ENCODE data around the gene WDR88. TPM values are rescaled to one million over a fixed set of nuclear protein-coding genes. Genes with fewer than 3 reads are reported as not detected.
A peak's percentile ranks its signal among the peaks of the same experiment; 100 is the strongest.

WDR88 gene
- total and polyA plus RNA-seq, 2 of the 4 experiments (the other 2 are of a cell fraction) = not detected

DNA sequence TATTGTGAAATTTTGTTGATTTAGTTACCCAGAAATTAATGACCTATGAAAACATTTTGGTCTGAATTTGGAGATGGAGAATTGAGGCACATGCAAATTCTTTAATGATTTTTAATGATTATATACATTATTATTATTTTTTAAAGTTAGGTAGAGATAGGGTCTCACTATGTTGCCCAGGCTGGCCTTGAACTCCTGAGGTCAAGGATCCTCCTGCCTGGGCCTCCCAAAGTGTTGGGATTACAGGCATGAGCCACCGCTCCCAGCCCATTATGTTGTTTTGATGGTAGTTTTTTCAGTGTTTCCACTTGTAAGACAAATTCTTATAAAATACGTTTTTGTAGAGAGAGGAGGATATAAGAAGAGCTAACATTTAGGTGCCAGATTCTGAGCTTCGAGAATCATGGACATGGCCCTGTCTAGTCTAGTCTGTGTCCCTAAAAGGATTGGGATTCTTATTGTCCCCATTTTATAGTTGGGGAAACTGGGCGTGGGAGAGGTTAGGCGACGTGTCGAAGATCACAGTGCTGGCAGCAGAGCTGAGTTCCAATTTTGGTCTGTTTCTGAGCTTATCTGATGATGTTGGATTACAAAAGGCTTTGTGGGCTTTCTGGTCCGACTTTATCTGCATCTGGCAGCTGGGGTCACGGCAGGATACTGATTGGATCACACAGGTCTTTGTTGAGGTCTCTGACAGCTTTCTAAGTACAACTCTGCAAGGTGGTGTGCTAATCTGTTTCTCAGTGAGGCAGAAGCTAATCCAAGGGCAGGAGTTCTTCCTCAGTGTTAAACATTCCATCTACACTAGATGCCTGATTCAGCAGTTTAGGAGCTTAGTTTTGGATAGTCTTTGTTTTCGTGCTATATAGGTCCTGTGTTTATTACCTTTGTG, 7.5 kb upstream of the WDR88 start:
- H3K9me1 ChIP-seq (ENCODE audit: insufficient read depth, low read length) = no peaks in the 10 kb centered on the region
- H2AFZ ChIP-seq (replicated peaks; ENCODE audit: low read length, poor library complexity) = no peak overlapping the region
- no peak overlapping the region for H2BK120ac ChIP-seq (ENCODE audit: low read depth, low read length)
- H3K9ac ChIP-seq (ENCODE audit: low read depth, low read length) = no peak overlapping the region
- H4K5ac ChIP-seq (ENCODE audit: low read depth, low read length) = no peak overlapping the region
- H3K27me3 ChIP-seq (ENCODE audit: control insufficient read depth, insufficient read depth, low read length) = no peaks in the 10 kb centered on the region
- no peak overlapping the region for H3K27ac ChIP-seq (ENCODE audit: insufficient read depth, low read length)
- no TSS peak for BruUV-seq (replicated peaks)
- H2BK20ac ChIP-seq (ENCODE audit: low read depth, low read length) = no peak overlapping the region
- TF ChIP-seq MAZ (IDR thresholded peaks at IDR 0.05; ENCODE audit: borderline replicate concordance, low read depth, low read length) (no peak), CHD1 (IDR thresholded peaks at IDR 0.05; ENCODE audit: low read depth, low read length) (no peak), NFE2L2 (IDR thresholded peaks at IDR 0.05; ENCODE audit: low read depth, low read length) (no peak), BHLHE40 (IDR thresholded peaks at IDR 0.05; ENCODE audit: low read depth, low read length) (no peak), RFX5 (IDR thresholded peaks at IDR 0.05; ENCODE audit: low read depth, low read length) (no peak), RCOR1 (IDR thresholded peaks at IDR 0.05; ENCODE audit: insufficient replicate concordance, low read length) (no peak), CEBPB (IDR thresholded peaks at IDR 0.05; ENCODE audit: low read depth, low read length) (no peak), POLR2A (IDR thresholded peaks at IDR 0.05; ENCODE audit: low read depth, low read length) (no peak)
- TF ChIP-seq, protein P1, sequence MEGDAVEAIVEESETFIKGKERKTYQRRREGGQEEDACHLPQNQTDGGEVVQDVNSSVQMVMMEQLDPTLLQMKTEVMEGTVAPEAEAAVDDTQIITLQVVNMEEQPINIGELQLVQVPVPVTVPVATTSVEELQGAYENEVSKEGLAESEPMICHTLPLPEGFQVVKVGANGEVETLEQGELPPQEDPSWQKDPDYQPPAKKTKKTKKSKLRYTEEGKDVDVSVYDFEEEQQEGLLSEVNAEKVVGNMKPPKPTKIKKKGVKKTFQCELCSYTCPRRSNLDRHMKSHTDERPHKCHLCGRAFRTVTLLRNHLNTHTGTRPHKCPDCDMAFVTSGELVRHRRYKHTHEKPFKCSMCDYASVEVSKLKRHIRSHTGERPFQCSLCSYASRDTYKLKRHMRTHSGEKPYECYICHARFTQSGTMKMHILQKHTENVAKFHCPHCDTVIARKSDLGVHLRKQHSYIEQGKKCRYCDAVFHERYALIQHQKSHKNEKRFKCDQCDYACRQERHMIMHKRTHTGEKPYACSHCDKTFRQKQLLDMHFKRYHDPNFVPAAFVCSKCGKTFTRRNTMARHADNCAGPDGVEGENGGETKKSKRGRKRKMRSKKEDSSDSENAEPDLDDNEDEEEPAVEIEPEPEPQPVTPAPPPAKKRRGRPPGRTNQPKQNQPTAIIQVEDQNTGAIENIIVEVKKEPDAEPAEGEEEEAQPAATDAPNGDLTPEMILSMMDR (conservative IDR thresholded peaks at IDR 0.05; ENCODE audit: low read depth, low read length) = no peak
- TF ChIP-seq, protein P2, sequence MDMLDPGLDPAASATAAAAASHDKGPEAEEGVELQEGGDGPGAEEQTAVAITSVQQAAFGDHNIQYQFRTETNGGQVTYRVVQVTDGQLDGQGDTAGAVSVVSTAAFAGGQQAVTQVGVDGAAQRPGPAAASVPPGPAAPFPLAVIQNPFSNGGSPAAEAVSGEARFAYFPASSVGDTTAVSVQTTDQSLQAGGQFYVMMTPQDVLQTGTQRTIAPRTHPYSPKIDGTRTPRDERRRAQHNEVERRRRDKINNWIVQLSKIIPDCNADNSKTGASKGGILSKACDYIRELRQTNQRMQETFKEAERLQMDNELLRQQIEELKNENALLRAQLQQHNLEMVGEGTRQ (IDR thresholded peaks at IDR 0.05; ENCODE audit: low read depth, low read length) = no peak
- DNase-seq (no peak), ATAC-seq (ENCODE audit: low read depth) (no peak)
- no peaks in the 10 kb centered on the region for H3K4me1 ChIP-seq (ENCODE audit: control insufficient read depth, insufficient read depth, low read length)
- H3K36me3 ChIP-seq (ENCODE audit: control insufficient read depth, insufficient read depth, low read length) = peaks cover 13% of the 10 kb centered on the region
- peak overlapping the region; percentile 42 for H2AK9ac ChIP-seq (replicated peaks; ENCODE audit: low read depth, low read length, poor library complexity)
- no peak overlapping the region for H3K23ac ChIP-seq (ENCODE audit: low read depth, low read length)
- ChIA-PET POLR2A (ENCODE audit: unreplicated experiment) (interaction anchor here (0.5 kb wide), 1 partner anchor 15 kb away, joined by 3 read pairs; no protein-coding TSS in a partner anchor), CTCF (interaction anchor here (1.2 to 3.1 kb wide), 3 partner anchors 19 to 60 kb away, joined by 3 to 12 read pairs (median 4); no protein-coding TSS in a partner anchor)
- no peak overlapping the region for H3K18ac ChIP-seq (ENCODE audit: low read depth, low read length)
- H3K4me2 ChIP-seq (ENCODE audit: low read depth, low read length) = no peak overlapping the region
- H2BK15ac ChIP-seq (ENCODE audit: low read depth, low read length) = no peak overlapping the region
- peaks cover 0 to 4% of the 10 kb centered on the region in 2 experiments; a peak in 1 of 4 replicates for H3K79me1 ChIP-seq (ENCODE audit: low read depth in 1 of 2, low read length in 2 of 2)
- in situ Hi-C loops (cut with MboI; ENCODE audit: low sequenced_read_pairs) = no loop called here
- dilution Hi-C loops (cut with HindIII; ENCODE audit: low sequenced_read_pairs, unreplicated experiment) = no loop called here
- no peak overlapping the region for H4K91ac ChIP-seq (ENCODE audit: insufficient read depth, low read depth, low read length)
- H4K20me1 ChIP-seq (ENCODE audit: insufficient read depth, low read length) = no peaks in the 10 kb centered on the region; the same call in 1 of the 2 replicates
- no peak overlapping the region for H3K4me3 ChIP-seq (ENCODE audit: insufficient read depth, low read depth, low read length)
- intact Hi-C loops (cut with micrococcal nuclease) = loop anchor here (10.0 kb wide), 1 partner anchor 650 kb away; no protein-coding TSS in a partner anchor
- H2BK5ac ChIP-seq (ENCODE audit: low read depth, low read length, poor library complexity, severe bottlenecking) = no peak overlapping the region
- H3K56ac ChIP-seq (ENCODE audit: extremely low read depth, insufficient read depth, low read length) = no peak overlapping the region
- no peak overlapping the region for H3K14ac ChIP-seq (replicated peaks; ENCODE audit: low read depth, low read length)
- H3K4ac ChIP-seq (ENCODE audit: low read depth, low read length) = no peak overlapping the region
- no peak overlapping the region for H2AK5ac ChIP-seq (ENCODE audit: low read depth, low read length)
- no peaks in the 10 kb centered on the region for H3K9me3 ChIP-seq (ENCODE audit: control insufficient read depth, insufficient read depth, low read length)
- no peak overlapping the region for H4K8ac ChIP-seq (ENCODE audit: low read depth in 2 of 2, low read length in 2 of 2)
- 100% methylated on average over 3 of the region's 10 CpGs; no CpG with 5 or more reads in 1 of the 2 experiments for WGBS, 2 experiments (ENCODE audit: extremely low coverage in 2 of 2, insufficient read length in 1 of 2)

Data from IMR-90 (cell line).